Prostate gland (tissue), 2 donors: Measurements from ENCODE around the gene RSL1D1.

ENCODE experiments used
- CTCF ChIP-seq, 4 experiments: fragments of 200-600 bp in 2 of 4; fragments of 450-650 bp in 2 of 4; sonication (generic) in 2 of 4; IDR thresholded peaks; 1 replicate in 3 of 4; 2 replicates in 1 of 4; pipeline ENCODE4 v1.5.1; 2016 to 2019; ENCODE audit warnings: antibody characterized with exemption in 4 of 4, mild to moderate bottlenecking in 2 of 4, moderate library complexity in 2 of 4
- POLR2A ChIP-seq: fragments of 450-650 bp; IDR thresholded peaks from one replicate; pipeline ENCODE4 v1.6.1; 2016; ENCODE audit warnings: antibody characterized with exemption, mild to moderate bottlenecking

- TF ChIP-seq CTCF (IDR thresholded peaks at IDR 0.05) (no peak), POLR2A (no peak)
Measured at GRCh38 chr16:11806721-11807120, 44.6 kb downstream of the RSL1D1 start.
